Activated T-cell treated with anti-CD3 and anti-CD28 coated beads for 4 hours (primary cell): Measurements from ENCODE around the gene MUC4.
"Not testable (repeated sequence)": the region's sequence is repeated elsewhere in the genome, so short reads cannot be mapped to it uniquely, and the experiment has no call there.

Experiments used
- DNase-seq: peaks from one replicate; pipeline ENCODE4 v3.0.0-alpha.2; 2020

MUC4 gene

GRCh38 chr3:195809796-195810454 is 1.8 kb downstream of the MUC4 start:
- no peak for DNase-seq

GRCh38 chr3:195809291-195809785 is 2.4 kb downstream of the MUC4 start:
- DNase-seq: no peak

- DNase-seq: no peak
Measured at GRCh38 chr3:195808741-195809290, 2.9 kb downstream of the MUC4 start.

- DNase-seq: no peak
Measured at GRCh38 chr3:195807681-195808121, 4.0 kb downstream of the MUC4 start.

GRCh38 chr3:195806916-195807231 is 4.9 kb downstream of the MUC4 start:
- no peak for DNase-seq

- no peak for DNase-seq
Measured at GRCh38 chr3:195806211-195806915, 5.4 kb downstream of the MUC4 start.

GRCh38 chr3:195805588-195805987 is 6.1 kb downstream of the MUC4 start:
- DNase-seq: not testable (repeated sequence)

- DNase-seq: no peak
Measured at GRCh38 chr3:195805181-195805580, 6.5 kb downstream of the MUC4 start.

- no peak for DNase-seq
Measured at GRCh38 chr3:195803289-195803908, 8.3 kb downstream of the MUC4 start.

- no peak for DNase-seq
Measured at GRCh38 chr3:195802795-195803194, 8.9 kb downstream of the MUC4 start.

GRCh38 chr3:195802261-195802701 is 9.4 kb downstream of the MUC4 start:
- no peak for DNase-seq

- no peak for DNase-seq
Measured at GRCh38 chr3:195801251-195802183, 10.2 kb downstream of the MUC4 start.

- no peak for DNase-seq
Measured at GRCh38 chr3:195800240-195800639, 11.5 kb downstream of the MUC4 start.

GRCh38 chr3:195796795-195797194 is 14.9 kb downstream of the MUC4 start:
- DNase-seq: no peak

GRCh38 chr3:195794708-195795107 is 17.0 kb downstream of the MUC4 start:
- DNase-seq: no peak

- not testable (repeated sequence) for DNase-seq
Measured at GRCh38 chr3:195792621-195793020, 19.1 kb downstream of the MUC4 start.

GRCh38 chr3:195790901-195791300 is 20.8 kb downstream of the MUC4 start:
- DNase-seq: no peak

GRCh38 chr3:195788711-195789581 is 22.8 kb downstream of the MUC4 start:
- DNase-seq: no peak

- not testable (repeated sequence) for DNase-seq
Measured at GRCh38 chr3:195785781-195786405, 25.8 kb downstream of the MUC4 start.

GRCh38 chr3:195784031-195784430 is 27.7 kb downstream of the MUC4 start:
- not testable (repeated sequence) for DNase-seq

- DNase-seq: not testable (repeated sequence)
Measured at GRCh38 chr3:195781236-195781635, 30.5 kb downstream of the MUC4 start.
